H1 (cell line): Measurements from ENCODE around the gene STK40. TPM values are rescaled to one million over a fixed set of nuclear protein-coding genes. Genes with fewer than 3 reads are reported as not detected.

Experiments used
- CTCF ChIA-PET: fragments of 300-600 bp; sonication (Branson Sonifier 250); formaldehyde crosslinking; loops from one replicate; lab custom pipeline; 2021; ENCODE audit not compliant: partially characterized antibody; lab: Charles Lee
- POLR2A ChIA-PET: fragments of 300-600 bp; sonication (Branson Sonifier 250); formaldehyde crosslinking; loops from one replicate; lab custom pipeline; 2021; ENCODE audit warnings: inconsistent platforms; ENCODE audit not compliant: partially characterized antibody; lab: Charles Lee
- DNase-seq, 2 experiments: peaks; one replicate each; pipeline versions ENCODE4 v3.0.0 to v3.0.0-alpha.2; 2010 to 2022; ENCODE audit warnings: low spot score in 2 of 2, low read depth in 1 of 2, mixed read lengths in 1 of 2
- FAIRE-seq: peaks from 2 replicates; lab custom pipeline; 2011; peaks lifted over from hg19 to GRCh38; lab: Jason Lieb, UNC
- H2AFZ ChIP-seq: 2 replicates; pipeline ENCODE4 v1.8.1; 2012; ENCODE audit warnings: low read length, inconsistent platforms
- H2AK5ac ChIP-seq: 2 replicates; pipeline ENCODE4 v1.6.1; 2013; ENCODE audit warnings: low read depth, low read length
- H2BK120ac ChIP-seq: replicated peaks from 2 replicates; pipeline ENCODE3; 2013; ENCODE audit warnings: low read depth, low read length, inconsistent platforms
- H2BK12ac ChIP-seq: 2 replicates; pipeline ENCODE4 v1.6.1; 2013; ENCODE audit warnings: low read depth, low read length
- H2BK15ac ChIP-seq: 2 replicates; pipeline ENCODE4 v1.6.1; 2013; ENCODE audit warnings: low read length
- H2BK20ac ChIP-seq: 2 replicates; pipeline ENCODE4 v1.6.1; 2013; ENCODE audit warnings: low read length
- H2BK5ac ChIP-seq: 2 replicates; pipeline ENCODE4 v1.6.1; 2013; ENCODE audit warnings: low read depth, low read length
- H3K14ac ChIP-seq: 2 replicates; pipeline ENCODE4 v1.6.1; 2013; ENCODE audit warnings: inconsistent platforms; ENCODE audit not compliant: insufficient read length
- H3K18ac ChIP-seq: 2 replicates; pipeline ENCODE4 v1.6.1; 2013; ENCODE audit warnings: low read length; ENCODE audit errors: extremely low read depth
- H3K23ac ChIP-seq: 2 replicates; pipeline ENCODE4 v1.6.1; 2013; ENCODE audit warnings: inconsistent platforms; ENCODE audit not compliant: insufficient read length
- H3K23me2 ChIP-seq: 2 replicates; pipeline ENCODE4 v1.6.1; 2013; ENCODE audit warnings: low read depth, low read length
- H3K27ac ChIP-seq: 2 replicates; pipeline ENCODE4 v1.6.1; 2011; ENCODE audit warnings: low read depth, low read length, inconsistent platforms
- H3K27me3 ChIP-seq, 4 experiments: replicated peaks in 1 of 4; 1 replicate in 1 of 4; 2 replicates in 3 of 4; pipeline versions ENCODE4 v1.6.1 to v1.8.1; 2011 to 2013; ENCODE audit warnings: low read length in 3 of 4, mild to moderate bottlenecking in 3 of 4, inconsistent platforms in 2 of 4, mixed read lengths in 2 of 4, moderate library complexity in 1 of 4; ENCODE audit not compliant: control insufficient read depth in 3 of 4, insufficient read depth in 3 of 4; ENCODE audit errors: extremely low read depth in 1 of 4
- H3K36me3 ChIP-seq, 4 experiments: 2 replicates each; pipeline versions ENCODE4 v1.6.1 to v1.8.1; 2011 to 2013; ENCODE audit warnings: mild to moderate bottlenecking in 4 of 4, low read length in 3 of 4, moderate library complexity in 2 of 4, control low read depth in 1 of 4, inconsistent platforms in 1 of 4; ENCODE audit not compliant: insufficient read depth in 4 of 4, control insufficient read depth in 2 of 4
- H3K4ac ChIP-seq: replicated peaks from 2 replicates; pipeline ENCODE3; 2013; ENCODE audit warnings: low read length, low read depth, mixed read lengths, inconsistent platforms; ENCODE audit not compliant: insufficient read length
- H3K4me1 ChIP-seq, 4 experiments: replicated peaks in 1 of 4; 1 replicate in 1 of 4; 2 replicates in 3 of 4; pipeline versions ENCODE4 v1.6.1 to v1.8.1; 2011 to 2013; ENCODE audit warnings: low read length in 3 of 4, inconsistent platforms in 2 of 4, mixed read lengths in 1 of 4; ENCODE audit not compliant: insufficient read depth in 4 of 4, control insufficient read depth in 3 of 4
- H3K4me2 ChIP-seq, 2 experiments: 2 replicates each; pipeline versions ENCODE4 v1.6.1 to v1.8.1; 2011 to 2013; ENCODE audit warnings: low read depth in 2 of 2, low read length in 2 of 2, control low read depth in 1 of 2, inconsistent platforms in 1 of 2, mild to moderate bottlenecking in 1 of 2; ENCODE audit not compliant: insufficient read depth in 1 of 2
- H3K4me3 ChIP-seq, 4 experiments: fragments of 200-600, 300-600 bp in 1 of 4; sonication (generic), shearing (Covaris generic), sonication (Bioruptor Twin) in 1 of 4; 2 replicates each; pipeline versions ENCODE4 v1.5.1 to v1.8.1; 2011 to 2016; ENCODE audit warnings: low read length in 4 of 4, low read depth in 3 of 4, control low read depth in 2 of 4, inconsistent platforms in 2 of 4, mild to moderate bottlenecking in 2 of 4, mixed read lengths in 1 of 4, moderate library complexity in 1 of 4; ENCODE audit not compliant: insufficient read depth in 2 of 4; ENCODE audit errors: extremely low read depth in 1 of 4
- H3K56ac ChIP-seq: replicated peaks from 2 replicates; pipeline ENCODE3; 2013; ENCODE audit warnings: low read depth, mild to moderate bottlenecking, mixed read lengths, low read length, inconsistent platforms; ENCODE audit not compliant: insufficient read length
- H3K79me1 ChIP-seq: 2 replicates; pipeline ENCODE4 v1.6.1; 2013; ENCODE audit warnings: low read depth, low read length, control low read depth
- H3K79me2 ChIP-seq, 2 experiments: 2 replicates each; pipeline versions ENCODE4 v1.6.1 to v1.8.1; 2012 to 2013; ENCODE audit warnings: low read length in 2 of 2, mild to moderate bottlenecking in 2 of 2, inconsistent platforms in 1 of 2; ENCODE audit not compliant: insufficient read depth in 2 of 2, control insufficient read depth in 1 of 2
- H3K9ac ChIP-seq, 4 experiments: replicated peaks in 1 of 4; 1 replicate in 1 of 4; 2 replicates in 3 of 4; pipeline versions ENCODE4 v1.6.1 to v1.8.1; 2011 to 2013; ENCODE audit warnings: low read depth in 3 of 4, low read length in 3 of 4, control low read depth in 2 of 4, mild to moderate bottlenecking in 2 of 4, moderate library complexity in 2 of 4, inconsistent platforms in 1 of 4; ENCODE audit errors: extremely low read depth in 1 of 4
- H3K9me3 ChIP-seq, 2 experiments: 2 replicates each; pipeline versions ENCODE4 v1.6.1 to v1.8.1; 2012 to 2013; ENCODE audit warnings: mild to moderate bottlenecking in 2 of 2, moderate library complexity in 2 of 2, control low read depth in 1 of 2, inconsistent platforms in 1 of 2, low read depth in 1 of 2, low read length in 1 of 2, mixed read lengths in 1 of 2; ENCODE audit not compliant: insufficient read depth in 2 of 2
- H4K20me1 ChIP-seq, 2 experiments: replicated peaks in 1 of 2; 2 replicates each; pipeline versions ENCODE3 to v1.8.1; 2011 to 2013; ENCODE audit warnings: inconsistent platforms in 2 of 2, low read length in 2 of 2, mild to moderate bottlenecking in 1 of 2; ENCODE audit not compliant: insufficient read depth in 2 of 2, control insufficient read depth in 1 of 2
- H4K5ac ChIP-seq: 2 replicates; pipeline ENCODE4 v1.6.1; 2013; ENCODE audit warnings: low read length, low read depth, mixed read lengths, inconsistent platforms; ENCODE audit not compliant: insufficient read length
- H4K8ac ChIP-seq: 2 replicates; pipeline ENCODE4 v1.8.0; 2013; ENCODE audit warnings: mild to moderate bottlenecking, moderate library complexity, low read length, inconsistent platforms; ENCODE audit not compliant: insufficient read depth; ENCODE audit errors: extremely low read depth
- H4K91ac ChIP-seq: replicated peaks from 2 replicates; pipeline ENCODE3; 2013; ENCODE audit warnings: low read length, mixed read lengths, inconsistent platforms; ENCODE audit not compliant: insufficient read length
- ASH2L ChIP-seq: fragments of 200-600, 300-600 bp; sonication (generic); IDR thresholded peaks from one replicate; pipeline ENCODE4 v1.7.1; 2017; ENCODE audit warnings: low read length
- CEBPB ChIP-seq: IDR thresholded peaks from 2 replicates; pipeline ENCODE4 v1.6.1; 2012; ENCODE audit warnings: low read depth, low read length
- CREB1 ChIP-seq: IDR thresholded peaks from 2 replicates; pipeline ENCODE4 v1.6.1; 2012; ENCODE audit warnings: inconsistent platforms
- EGR1 ChIP-seq: IDR thresholded peaks from 2 replicates; pipeline ENCODE4 v1.6.1; 2011; ENCODE audit warnings: low read depth, low read length, borderline replicate concordance
- KDM4A ChIP-seq: IDR thresholded peaks from one replicate; pipeline ENCODE4 v1.7.1; 2012; ENCODE audit warnings: low read depth, mild to moderate bottlenecking, moderate library complexity, low read length, inconsistent platforms; ENCODE audit not compliant: severe bottlenecking
- PHF8 ChIP-seq: fragments of 200-600 bp; sonication (generic); conservative IDR thresholded peaks from 2 replicates; pipeline ENCODE4 v1.7.1; 2012; ENCODE audit warnings: low read depth, mild to moderate bottlenecking, inconsistent platforms, low read length, moderate library complexity
- TAF7 ChIP-seq: optimal IDR thresholded peaks from 2 replicates; pipeline ENCODE3; 2011; ENCODE audit warnings: low read depth, mild to moderate bottlenecking, inconsistent platforms, low read length, moderate library complexity, borderline replicate concordance
- TEAD4 ChIP-seq: IDR thresholded peaks from 2 replicates; pipeline ENCODE4 v1.6.1; 2012; ENCODE audit warnings: low read depth, low read length, inconsistent platforms, mixed read lengths
- WGBS, 2 experiments: shearing (Covaris generic) in 1 of 2; methylation state at CpG; one replicate each; pipeline versions ENCODE4 v1.1.6 to v1.1.7; 2013 to 2015; ENCODE audit warnings: low lambda C conversion rate in 2 of 2, mixed read lengths in 2 of 2, inconsistent platforms in 1 of 2, low coverage in 1 of 2, missing lambda C conversion rate in 1 of 2; ENCODE audit not compliant: insufficient replicate concordance in 2 of 2, insufficient coverage in 1 of 2, insufficient read length in 1 of 2; ENCODE audit errors: extremely low coverage in 1 of 2, missing lambda C conversion rate in 1 of 2; 5-methylcytosine and 5-hydroxymethylcytosine counted together
- polyA plus RNA-seq, 7 experiments: library from polyadenylated mRNA; depleted of rRNA in 3 of 7; stranded (reverse) in 5 of 7; unstranded in 2 of 7; fragments of >200 nt in 5 of 7; fragments of 200-250 nt in 2 of 7; gene quantifications; 1 replicate in 5 of 7; 2 replicates in 1 of 7; 4 replicates in 1 of 7; pipeline versions ENCODE4 v1.2.1 to v1.2.3, GENCODE V29; 2011 to 2013; ENCODE audit warnings: missing spikeins in 2 of 7, mixed read lengths in 2 of 7
- total RNA-seq: library from RNA; stranded (reverse); fragmentation: NEBNext Ultra II Directional; extraction: Animal tissue kit (Norgen Biotek cat#: 25700); gene quantifications from 2 replicates; pipeline ENCODE4 v1.2.1, GENCODE V29; 2021
- TF ChIP-seq, protein P1 (sequence below), 3 experiments: IDR thresholded peaks; 1 replicate in 2 of 3; 2 replicates in 1 of 3; pipeline versions ENCODE4 v1.5.1 to v1.6.1; 2011; ENCODE audit warnings: low read length in 3 of 3, mild to moderate bottlenecking in 3 of 3, inconsistent platforms in 2 of 3, low read depth in 1 of 3, moderate library complexity in 1 of 3; ENCODE audit not compliant: insufficient read depth in 1 of 3; ENCODE audit errors: control extremely low read depth in 1 of 3

Gene STK40
- total and polyA plus RNA-seq, 2 of the 8 experiments (the other 6 are each of a cell fraction or from before 2014, with no cell fraction given): 13.6 to 28.6 TPM

DNA sequence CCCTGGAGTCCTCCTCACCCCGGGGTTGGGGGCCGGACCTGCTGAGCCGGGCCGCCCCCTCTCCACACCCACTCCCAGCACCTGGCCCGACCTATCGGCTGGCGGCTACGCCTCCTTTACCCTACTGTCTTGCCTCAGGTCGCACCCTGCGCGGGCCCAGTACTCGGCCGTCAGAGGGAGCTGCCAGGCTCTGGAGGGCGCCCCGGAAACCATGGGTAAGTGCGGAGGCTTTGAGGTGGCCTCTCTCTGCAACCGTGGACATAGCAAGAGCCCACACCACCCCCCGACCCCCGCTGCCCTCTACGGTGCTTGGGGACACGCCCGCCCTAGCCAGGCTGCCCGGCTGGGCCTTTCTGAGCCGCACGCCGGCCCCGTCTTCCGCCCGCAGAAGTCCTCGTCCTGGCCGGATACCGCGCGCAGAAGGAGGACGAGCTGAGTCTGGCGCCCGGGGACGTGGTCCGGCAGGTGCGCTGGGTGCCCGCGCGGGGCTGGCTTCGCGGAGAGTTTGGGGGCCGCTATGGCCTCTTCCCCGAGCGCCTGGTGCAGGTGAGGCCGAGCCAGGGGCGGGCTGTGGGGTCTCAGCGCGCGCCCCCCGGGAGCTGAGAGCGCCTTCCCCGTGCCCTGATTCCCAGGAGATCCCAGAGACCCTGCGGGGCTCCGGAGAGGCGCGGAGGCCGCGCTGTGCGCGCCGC is 79.4 kb downstream of the STK40 start, which contains the start of gene SH3D21:
Gene SH3D21 (plus strand): TSS at position 159 of the 692 bp plus-strand sequence. CDS start 53 bp downstream, at position 212.
- Histone ChIP-seq H3K79me2 (no peaks in the 10 kb centered on the region), H3K36me3 (peaks cover 11 to 28% (median 23%) of the 10 kb centered on the region in 4 experiments), H2BK12ac (no peak within 1 kb of the TSS; the same call in 1 of the 2 replicates), H2BK120ac (no peak within 1 kb of the TSS), H3K14ac (no peak within 1 kb of the TSS), H2BK20ac (no peak within 1 kb of the TSS), H3K79me1 (no peaks in the 10 kb centered on the region; the same call in 1 of the 2 replicates), H2BK15ac (no peak within 1 kb of the TSS), H3K23ac (no peak within 1 kb of the TSS), H3K56ac (peak within 1 kb of the TSS; percentile 46), H3K27ac (0 out of 2 replicates have a peak within 1 kb of the TSS, but pooled peaks have one; percentile 1), H3K27me3 (no peaks in the 10 kb centered on the region), H3K9ac (peak within 1 kb of the TSS in 3 of 4 experiments; percentile 51 to 66 (median 62); a peak in 5 of 7 replicates), H3K4me3 (peak within 1 kb of the TSS; percentile 62 to 87 (median 72)), H3K18ac (peak within 1 kb of the TSS; percentile 63; the same call in 1 of the 2 replicates), H3K9me3 (no peaks in the 10 kb centered on the region), H4K91ac (no peak within 1 kb of the TSS), H4K20me1 (peaks cover 0 to 10% of the 10 kb centered on the region in 2 experiments), H2AFZ (no peak within 1 kb of the TSS), H3K4me2 (peak within 1 kb of the TSS; percentile 65 to 76), H2AK5ac (no peak within 1 kb of the TSS), H3K4ac (no peak within 1 kb of the TSS), H3K4me1 (peaks cover 0 to 9% (median 6%) of the 10 kb centered on the region in 4 experiments; a peak in 6 of 7 replicates), H4K8ac (peak within 1 kb of the TSS; percentile 94), H4K5ac (peak within 1 kb of the TSS; percentile 75), H3K23me2 (peaks cover 6% of the 10 kb centered on the region), H2BK5ac (peak within 1 kb of the TSS; percentile 60; the same call in 1 of the 2 replicates)
- 1% methylated on average over 50 of the region's 65 CpGs; no CpG with 5 or more reads in 1 of the 2 experiments for WGBS, 2 experiments
- FAIRE-seq (no peak), DNase-seq (peak; percentile 65 to 84)
- ChIA-PET POLR2A (interaction anchor here (0.7 to 6.8 kb wide), 26 partner anchors 9 to 157 kb away, joined by 3 to 130 read pairs (median 4); partner anchors contain the start of genes EVA1B, LSM10, MAP7D1 and THRAP3), CTCF (interaction anchor here (0.5 to 2.8 kb wide), 16 partner anchors 8 to 959 kb away, joined by 3 to 12 read pairs (median 4); partner anchors contain the start of gene TRAPPC3)
- TF ChIP-seq KDM4A: peak; percentile 66
- TF ChIP-seq, protein P1, sequence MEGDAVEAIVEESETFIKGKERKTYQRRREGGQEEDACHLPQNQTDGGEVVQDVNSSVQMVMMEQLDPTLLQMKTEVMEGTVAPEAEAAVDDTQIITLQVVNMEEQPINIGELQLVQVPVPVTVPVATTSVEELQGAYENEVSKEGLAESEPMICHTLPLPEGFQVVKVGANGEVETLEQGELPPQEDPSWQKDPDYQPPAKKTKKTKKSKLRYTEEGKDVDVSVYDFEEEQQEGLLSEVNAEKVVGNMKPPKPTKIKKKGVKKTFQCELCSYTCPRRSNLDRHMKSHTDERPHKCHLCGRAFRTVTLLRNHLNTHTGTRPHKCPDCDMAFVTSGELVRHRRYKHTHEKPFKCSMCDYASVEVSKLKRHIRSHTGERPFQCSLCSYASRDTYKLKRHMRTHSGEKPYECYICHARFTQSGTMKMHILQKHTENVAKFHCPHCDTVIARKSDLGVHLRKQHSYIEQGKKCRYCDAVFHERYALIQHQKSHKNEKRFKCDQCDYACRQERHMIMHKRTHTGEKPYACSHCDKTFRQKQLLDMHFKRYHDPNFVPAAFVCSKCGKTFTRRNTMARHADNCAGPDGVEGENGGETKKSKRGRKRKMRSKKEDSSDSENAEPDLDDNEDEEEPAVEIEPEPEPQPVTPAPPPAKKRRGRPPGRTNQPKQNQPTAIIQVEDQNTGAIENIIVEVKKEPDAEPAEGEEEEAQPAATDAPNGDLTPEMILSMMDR (IDR thresholded peaks at IDR 0.05; ENCODE audit: control extremely low read depth in 1 of 3, insufficient read depth in 1 of 3, low read depth in 1 of 3, low read length in 3 of 3): peak in 1 of 3 experiments; percentile 9; a peak in 2 of 4 replicates
- TF ChIP-seq CREB1: peak; percentile 53; the same call in 1 of the 2 replicates
- peak; percentile 53; the same call in 1 of the 2 replicates for TF ChIP-seq EGR1
- TF ChIP-seq TAF7: peak; percentile 34
- peak; percentile 40 for TF ChIP-seq ASH2L
- no peak for TF ChIP-seq CEBPB
- TF ChIP-seq PHF8: peak; percentile 56
- no peak for TF ChIP-seq TEAD4
